Coronary artery (tissue), 2 donors: ENCODE data around the gene TOR3A.

Experiments
- DNase-seq: peaks from one replicate; pipeline ENCODE4 v3.0.0-alpha.2; 2017; ENCODE audit warnings: low spot score
- H3K27ac ChIP-seq, 2 donors: fragments of 200-600 bp; sonication (generic); one replicate each; pipeline ENCODE4 v1.5.1; 2016 to 2019
- H3K4me3 ChIP-seq: fragments of 200-600 bp; sonication (generic); 2 replicates; pipeline ENCODE4 v1.5.1; 2016; ENCODE audit warnings: mild to moderate bottlenecking, moderate library complexity
- TF ChIP-seq, protein P1 (sequence below): fragments of 200-600 bp; sonication (generic); IDR thresholded peaks from one replicate; pipeline ENCODE4 v1.5.1; 2019; ENCODE audit warnings: antibody characterized with exemption

TOR3A gene

GRCh38 chr1:179052776-179053175 is 29.1 kb upstream of the TOR3A start:
- TF ChIP-seq, protein P1, sequence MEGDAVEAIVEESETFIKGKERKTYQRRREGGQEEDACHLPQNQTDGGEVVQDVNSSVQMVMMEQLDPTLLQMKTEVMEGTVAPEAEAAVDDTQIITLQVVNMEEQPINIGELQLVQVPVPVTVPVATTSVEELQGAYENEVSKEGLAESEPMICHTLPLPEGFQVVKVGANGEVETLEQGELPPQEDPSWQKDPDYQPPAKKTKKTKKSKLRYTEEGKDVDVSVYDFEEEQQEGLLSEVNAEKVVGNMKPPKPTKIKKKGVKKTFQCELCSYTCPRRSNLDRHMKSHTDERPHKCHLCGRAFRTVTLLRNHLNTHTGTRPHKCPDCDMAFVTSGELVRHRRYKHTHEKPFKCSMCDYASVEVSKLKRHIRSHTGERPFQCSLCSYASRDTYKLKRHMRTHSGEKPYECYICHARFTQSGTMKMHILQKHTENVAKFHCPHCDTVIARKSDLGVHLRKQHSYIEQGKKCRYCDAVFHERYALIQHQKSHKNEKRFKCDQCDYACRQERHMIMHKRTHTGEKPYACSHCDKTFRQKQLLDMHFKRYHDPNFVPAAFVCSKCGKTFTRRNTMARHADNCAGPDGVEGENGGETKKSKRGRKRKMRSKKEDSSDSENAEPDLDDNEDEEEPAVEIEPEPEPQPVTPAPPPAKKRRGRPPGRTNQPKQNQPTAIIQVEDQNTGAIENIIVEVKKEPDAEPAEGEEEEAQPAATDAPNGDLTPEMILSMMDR, result no peak
- no peak overlapping the region for H3K27ac ChIP-seq
- no peak overlapping the region for H3K4me3 ChIP-seq
- DNase-seq, result no peak

DNA sequence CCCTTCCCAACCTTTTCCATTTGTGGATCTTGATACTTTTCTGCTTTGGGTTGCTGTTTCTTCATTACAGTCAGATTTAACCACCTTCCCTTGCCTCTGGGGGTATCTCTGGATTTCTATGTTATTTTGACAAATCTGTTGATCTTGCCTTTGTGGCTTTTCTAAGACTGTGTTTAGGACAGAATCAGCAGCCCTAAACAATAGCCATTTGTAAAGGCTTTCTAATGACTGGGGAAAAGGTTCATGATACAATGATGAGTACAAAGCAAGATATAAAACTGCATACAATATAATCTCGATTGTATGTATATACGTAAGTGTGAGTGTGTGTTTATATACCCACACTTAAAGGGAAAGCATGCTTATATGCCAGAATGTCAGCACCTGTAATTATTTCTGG is 28.4 kb upstream of the TOR3A start:
- Histone ChIP-seq H3K4me3 (no peak overlapping the region), H3K27ac (no peak overlapping the region)
- DNase-seq, result no peak
- TF ChIP-seq, protein P1, result no peak

DNA sequence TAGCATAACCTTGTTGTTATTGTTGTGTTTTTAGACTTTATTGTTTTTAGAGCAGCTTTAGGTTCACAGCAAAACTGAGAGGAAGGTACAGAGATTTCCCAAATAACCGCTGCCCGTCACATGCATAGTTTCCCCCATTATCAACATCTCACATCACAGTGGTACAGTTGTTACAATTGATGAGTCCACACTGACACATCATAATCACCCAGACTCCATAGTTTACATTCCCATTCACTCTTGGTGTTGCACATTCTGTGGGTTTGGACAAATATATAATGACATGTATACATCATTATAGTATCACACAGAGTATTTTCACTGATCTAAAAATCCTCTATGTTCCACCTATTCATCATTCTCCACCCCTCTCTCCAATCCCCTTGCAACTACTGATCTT is 25.9 kb upstream of the TOR3A start:
- DNase-seq, result no peak
- no peak overlapping the region for H3K27ac ChIP-seq
- H3K4me3 ChIP-seq, result no peak overlapping the region
- TF ChIP-seq, protein P1, result no peak

DNA sequence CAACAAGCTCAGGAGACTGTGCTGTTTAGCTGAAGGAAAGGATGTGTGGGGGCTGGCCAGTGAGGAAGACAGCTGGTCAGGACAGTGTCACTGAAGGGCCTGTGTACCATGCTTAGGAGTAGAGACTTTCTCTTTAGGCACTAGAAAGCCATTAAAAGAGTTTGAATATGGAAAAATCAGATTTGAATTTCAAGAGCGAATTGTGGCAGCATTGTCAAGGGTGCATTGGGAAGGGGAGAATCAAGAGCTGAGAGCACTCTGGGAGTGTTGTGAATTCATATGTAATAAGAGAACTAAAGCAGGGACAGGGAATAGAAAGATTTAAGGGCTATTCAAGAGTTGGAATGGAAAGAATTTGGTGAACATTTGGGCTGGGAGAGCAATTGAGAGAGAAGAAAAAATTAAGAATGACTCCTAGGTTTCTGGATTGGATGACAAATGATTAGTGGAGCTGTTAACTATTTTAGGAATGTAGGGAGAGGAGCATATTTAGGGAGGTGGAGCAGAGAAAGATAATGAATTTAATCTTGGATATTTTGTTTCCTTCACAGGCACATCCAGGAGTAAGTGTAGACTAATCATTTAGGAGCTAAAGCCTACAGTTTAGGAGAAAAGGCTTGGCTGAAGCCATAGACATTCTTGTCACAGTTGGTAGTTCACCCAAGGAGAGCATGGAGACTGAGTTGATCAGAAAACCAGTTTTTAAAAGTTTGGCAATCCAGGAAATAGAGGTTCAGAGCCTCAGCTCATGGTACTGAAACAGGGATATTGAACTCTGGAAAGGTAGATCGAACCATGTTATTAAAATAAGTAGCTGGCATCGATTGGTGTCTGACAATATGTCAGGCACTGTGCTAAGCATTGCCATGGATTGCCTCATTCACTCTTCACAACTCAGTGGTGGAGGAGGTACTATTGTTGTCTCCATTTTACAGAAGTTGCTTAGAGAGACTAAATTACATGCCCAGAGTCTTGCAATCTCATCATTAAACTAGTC is 23.1 kb upstream of the TOR3A start:
- TF ChIP-seq, protein P1, result no peak
- DNase-seq, result no peak
- H3K27ac ChIP-seq, result no peak overlapping the region
- H3K4me3 ChIP-seq, result no peak overlapping the region

DNA sequence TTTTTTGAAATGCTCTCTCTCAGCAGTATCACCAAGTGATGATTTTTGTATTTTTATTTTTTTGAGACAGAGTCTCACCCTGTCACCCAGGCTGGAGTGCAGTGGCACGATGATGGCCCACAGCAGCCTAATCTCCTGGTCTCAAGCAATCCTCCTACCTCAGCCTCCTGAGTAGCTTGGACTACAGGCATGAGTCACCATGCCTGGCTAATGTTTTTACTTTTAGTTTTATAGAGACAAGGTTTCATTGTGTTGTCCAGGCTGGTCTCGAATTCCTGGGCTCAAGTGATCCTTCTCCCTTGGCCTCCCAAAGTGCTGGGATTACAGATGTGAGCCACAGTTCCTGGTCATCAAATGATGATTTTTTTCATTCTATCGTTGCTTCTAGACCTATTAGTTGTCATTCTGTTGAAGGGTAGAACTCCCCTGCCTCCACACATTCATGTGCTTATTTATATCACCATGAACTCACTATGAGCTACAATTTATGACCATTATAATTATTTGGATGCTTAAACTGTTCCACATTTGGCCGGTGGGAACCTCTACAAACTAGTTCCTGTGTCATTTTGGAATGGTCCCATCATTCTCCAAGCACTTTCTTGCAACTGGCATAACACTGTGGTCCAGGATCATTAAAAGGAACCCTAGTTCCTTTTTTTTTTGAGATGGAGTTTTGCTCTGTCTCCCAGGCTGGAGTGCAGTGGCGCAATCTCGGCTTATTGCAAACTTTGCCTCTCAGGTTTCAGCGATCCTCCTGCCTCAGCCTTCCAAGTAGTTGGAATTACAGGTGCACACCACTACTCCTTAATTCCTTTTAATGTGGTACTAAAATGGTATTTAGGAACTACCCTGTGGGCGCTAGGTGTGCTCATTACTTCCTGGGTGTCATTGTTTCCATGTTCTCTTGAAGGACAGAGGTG is 20.2 kb upstream of the TOR3A start:
- DNase-seq, result no peak
- H3K4me3 ChIP-seq, result no peak overlapping the region
- H3K27ac ChIP-seq, result no peak overlapping the region
- TF ChIP-seq, protein P1, result no peak

DNA sequence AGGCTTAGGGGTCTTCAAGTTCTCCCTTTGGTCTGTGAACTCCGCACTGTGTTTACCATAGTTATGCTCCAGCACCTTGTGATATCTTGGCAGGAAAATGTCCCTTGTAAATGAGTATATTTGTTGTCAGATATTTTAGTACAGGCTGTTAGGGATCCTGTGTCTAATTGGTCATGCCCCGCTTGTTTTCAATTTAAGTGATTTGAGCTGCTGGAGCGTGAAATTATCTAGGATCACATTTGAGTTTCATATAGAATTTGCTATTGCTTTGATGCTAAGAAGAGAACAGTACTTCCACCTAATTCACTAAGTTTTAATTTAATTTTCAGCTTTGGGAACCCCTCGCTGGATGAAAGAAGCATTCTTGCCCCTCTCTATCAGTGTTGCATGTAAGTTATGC is 15.4 kb upstream of the TOR3A start:
- TF ChIP-seq, protein P1, result no peak
- H3K27ac ChIP-seq, result no peak overlapping the region
- no peak overlapping the region for H3K4me3 ChIP-seq
- no peak for DNase-seq
